ENCODE measurements around the gene CFL2. TPM values are rescaled to one million over a fixed set of nuclear protein-coding genes. Genes with fewer than 3 reads are reported as not detected.

CFL2 gene
- total and polyA plus RNA-seq, 2 of the 13 experiments (the other 11 are each of a cell fraction or from before 2014, with no cell fraction given) = 114 to 158 TPM

- Histone ChIP-seq H4K20me1 (ENCODE audit: insufficient read depth, low read length) (no peaks in the 10 kb centered on the region), H3K27ac (ENCODE audit: extremely low read length, insufficient read depth, low read length) (no peak overlapping the region), H3K79me2 (ENCODE audit: insufficient read depth, low read length) (no peaks in the 10 kb centered on the region), H3K36me3 (replicated peaks in 1 of 2; ENCODE audit: control insufficient read depth in 1 of 2, insufficient read depth in 2 of 2, low read length in 2 of 2) (no peaks in the 10 kb centered on the region), H3K4me3 (replicated peaks in 1 of 3; ENCODE audit: insufficient read depth in 1 of 3, low read depth in 2 of 3, low read length in 3 of 3) (no peak overlapping the region), H3K4me2 (ENCODE audit: low read depth, low read length) (no peak overlapping the region), H3K27me3 (ENCODE audit: control insufficient read depth in 1 of 2, insufficient read depth in 2 of 2, low read length in 2 of 2) (peaks cover 0 to 2% of the 10 kb centered on the region in 2 experiments; a peak in 3 of 5 replicates), H3K4me1 (ENCODE audit: insufficient read depth, low read length) (peaks cover 51% of the 10 kb centered on the region), H3K9ac (ENCODE audit: insufficient read depth, low read depth, low read length) (no peak overlapping the region), H3K9me3 (ENCODE audit: low read length) (no peaks in the 10 kb centered on the region), H2AFZ (ENCODE audit: low read length) (no peak overlapping the region)
- no TSS peak for BruUV-seq (replicated peaks)
- intact Hi-C loops (cut with micrococcal nuclease; ENCODE audit: unreplicated experiment) (no loop called here), in situ Hi-C loops (cut with HindIII; ENCODE audit: extremely low pct_ligation_motif_present, low pct_unique_long_range_greater_than_20kb) (no loop called here)
- ATAC-seq = no peak
- peak; percentile 5; the same call in 1 of the 2 replicates for TF ChIP-seq ZNF770 (CRISPR knock-in tag; IDR thresholded peaks at IDR 0.05)
- TF ChIP-seq ZNF772 (CRISPR knock-in tag; IDR thresholded peaks at IDR 0.05) = no peak
- no peak for TF ChIP-seq ZNF629 (CRISPR knock-in tag; conservative IDR thresholded peaks at IDR 0.05)
- TF ChIP-seq REXO4 (CRISPR knock-in tag; IDR thresholded peaks at IDR 0.05; ENCODE audit: borderline replicate concordance) = no peak
- FAIRE-seq = no peak
- ChIA-PET POLR2A (interaction anchor here (0.7 to 2.0 kb wide), 2 partner anchors 23 to 30 kb away, joined by 4 to 9 read pairs; partner anchors contain the start of gene CFL2), CTCF (ENCODE audit: low intra/inter-chr PET ratio, low total read pairs) (no interaction called here)
- DNase-seq (ENCODE audit: low spot score) = no peak
These were observed 29.8 kb downstream of the CFL2 start for GRCh38 chr14:34684578-34684977.

- CTCF ChIA-PET (ENCODE audit: low intra/inter-chr PET ratio, low total read pairs) = no interaction called here
- TF ChIP-seq ZNF33B (CRISPR knock-in tag; IDR thresholded peaks at IDR 0.05) (peak; percentile 54; the same call in 1 of the 2 replicates), ADNP (CRISPR knock-in tag; IDR thresholded peaks at IDR 0.05) (peak; percentile 46; the same call in 1 of the 2 replicates), ZNF546 (CRISPR knock-in tag; conservative IDR thresholded peaks at IDR 0.05) (0 out of 2 replicates have a peak, but pooled peaks have one; percentile 43), CTCF (CRISPR knock-in tag; IDR thresholded peaks at IDR 0.05) (no peak), RCOR2 (CRISPR knock-in tag; IDR thresholded peaks at IDR 0.05) (peak; percentile 67; the same call in 1 of the 2 replicates), PITX1 (CRISPR knock-in tag; IDR thresholded peaks at IDR 0.05) (0 out of 2 replicates have a peak, but pooled peaks have one; percentile 16), KDM1A (CRISPR knock-in tag; IDR thresholded peaks at IDR 0.05) (peak; percentile 60), TBX2 (CRISPR knock-in tag; IDR thresholded peaks at IDR 0.05; ENCODE audit: borderline replicate concordance) (0 out of 2 replicates have a peak, but pooled peaks have one; percentile 25), HNF4A (CRISPR knock-in tag; IDR thresholded peaks at IDR 0.05) (0 out of 2 replicates have a peak, but pooled peaks have one; percentile 23), ZNF430 (CRISPR knock-in tag; IDR thresholded peaks at IDR 0.05) (0 out of 2 replicates have a peak, but pooled peaks have one; percentile 33)
These were observed 31.5 kb downstream of the CFL2 start for GRCh38 chr14:34682787-34683321.

More at GRCh38 chr14:34682787-34683321, 31.5 kb downstream of the CFL2 start:
- WGBS (ENCODE audit: low lambda C conversion rate) = 5% methylated on average over 2 of the region's 2 CpGs
- Histone ChIP-seq H3K9me3 (ENCODE audit: low read length) (no peaks in the 10 kb centered on the region), H3K4me2 (ENCODE audit: low read depth, low read length) (peak overlapping the region; percentile 18; the same call in 1 of the 2 replicates), H3K36me3 (replicated peaks in 1 of 2; ENCODE audit: control insufficient read depth in 1 of 2, insufficient read depth in 2 of 2, low read length in 2 of 2) (no peaks in the 10 kb centered on the region), H4K20me1 (ENCODE audit: insufficient read depth, low read length) (no peaks in the 10 kb centered on the region), H3K9ac (ENCODE audit: insufficient read depth, low read depth, low read length) (no peak overlapping the region), H3K79me2 (ENCODE audit: insufficient read depth, low read length) (no peaks in the 10 kb centered on the region), H3K27ac (ENCODE audit: extremely low read length, insufficient read depth, low read length) (no peak overlapping the region), H3K4me1 (ENCODE audit: insufficient read depth, low read length) (peaks cover 38% of the 10 kb centered on the region), H2AFZ (ENCODE audit: low read length) (peak overlapping the region; percentile 18), H3K27me3 (ENCODE audit: control insufficient read depth in 1 of 2, insufficient read depth in 2 of 2, low read length in 2 of 2) (peaks cover 0 to 2% of the 10 kb centered on the region in 2 experiments; a peak in 3 of 5 replicates), H3K4me3 (replicated peaks in 1 of 3; ENCODE audit: insufficient read depth in 1 of 3, low read depth in 2 of 3, low read length in 3 of 3) (no peak overlapping the region)
- ATAC-seq (peak; percentile 18), FAIRE-seq (no peak), DNase-seq (ENCODE audit: low spot score) (no peak)
- no TSS peak for BruUV-seq (replicated peaks)
- intact Hi-C loops (cut with micrococcal nuclease; ENCODE audit: unreplicated experiment) = no loop called here
- in situ Hi-C loops (cut with HindIII; ENCODE audit: extremely low pct_ligation_motif_present, low pct_unique_long_range_greater_than_20kb) = no loop called here
- POLR2A ChIA-PET = no interaction called here

All from HepG2 (cell line).